NB4 (cell line): ENCODE measurements around the gene MMP28.

Source experiments
- DNase-seq: peaks from one replicate; pipeline ENCODE4 v3.0.0; 2010; ENCODE audit warnings: low read depth
- H3K4me3 ChIP-seq: one replicate; pipeline ENCODE4 v1.5.1; 2011; ENCODE audit warnings: mild to moderate bottlenecking, low read depth, low read length, moderate library complexity
- MYC ChIP-seq: IDR thresholded peaks from 2 replicates; pipeline ENCODE4 v1.6.1; 2011; ENCODE audit warnings: low read depth, low read length
- POLR2A ChIP-seq: IDR thresholded peaks from 2 replicates; pipeline ENCODE4 v1.6.1; 2011; ENCODE audit warnings: mild to moderate bottlenecking; ENCODE audit not compliant: insufficient read length; ENCODE audit errors: extremely low read depth
- TF ChIP-seq, protein P1 (sequence below): IDR thresholded peaks from 2 replicates; pipeline ENCODE4 v1.6.1; 2011; ENCODE audit warnings: low read depth, low read length
- TF ChIP-seq, protein P2 (sequence below): IDR thresholded peaks from one replicate; pipeline ENCODE4 v1.5.1; 2012; ENCODE audit warnings: low read depth, low read length

Gene MMP28

DNA sequence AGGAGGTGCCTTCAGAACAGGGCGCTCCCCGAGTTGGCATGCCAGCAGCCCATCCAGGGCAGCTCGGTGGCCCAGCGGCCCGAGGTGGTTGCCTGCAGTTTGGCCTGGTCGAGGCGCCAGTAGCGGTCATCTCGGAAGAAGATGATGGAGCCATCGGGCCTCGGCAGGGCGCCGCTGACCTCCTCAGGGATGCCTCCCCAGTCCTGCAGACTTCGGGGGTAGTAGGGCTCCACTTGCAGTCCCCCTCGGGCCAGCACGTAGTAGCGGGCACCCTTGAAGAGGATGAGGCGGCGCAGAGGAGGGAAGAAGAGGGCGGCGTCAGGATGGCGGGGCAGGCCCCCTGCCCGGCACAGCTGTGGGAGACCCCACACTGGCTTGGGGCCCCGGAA lies 29.0 kb downstream of the MMP28 start:
- H3K4me3 ChIP-seq: no peak overlapping the region
- no peak for DNase-seq
- no peak for TF ChIP-seq POLR2A
- TF ChIP-seq, protein P1, sequence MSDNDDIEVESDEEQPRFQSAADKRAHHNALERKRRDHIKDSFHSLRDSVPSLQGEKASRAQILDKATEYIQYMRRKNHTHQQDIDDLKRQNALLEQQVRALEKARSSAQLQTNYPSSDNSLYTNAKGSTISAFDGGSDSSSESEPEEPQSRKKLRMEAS: no peak
- TF ChIP-seq MYC: no peak
- TF ChIP-seq, protein P2, sequence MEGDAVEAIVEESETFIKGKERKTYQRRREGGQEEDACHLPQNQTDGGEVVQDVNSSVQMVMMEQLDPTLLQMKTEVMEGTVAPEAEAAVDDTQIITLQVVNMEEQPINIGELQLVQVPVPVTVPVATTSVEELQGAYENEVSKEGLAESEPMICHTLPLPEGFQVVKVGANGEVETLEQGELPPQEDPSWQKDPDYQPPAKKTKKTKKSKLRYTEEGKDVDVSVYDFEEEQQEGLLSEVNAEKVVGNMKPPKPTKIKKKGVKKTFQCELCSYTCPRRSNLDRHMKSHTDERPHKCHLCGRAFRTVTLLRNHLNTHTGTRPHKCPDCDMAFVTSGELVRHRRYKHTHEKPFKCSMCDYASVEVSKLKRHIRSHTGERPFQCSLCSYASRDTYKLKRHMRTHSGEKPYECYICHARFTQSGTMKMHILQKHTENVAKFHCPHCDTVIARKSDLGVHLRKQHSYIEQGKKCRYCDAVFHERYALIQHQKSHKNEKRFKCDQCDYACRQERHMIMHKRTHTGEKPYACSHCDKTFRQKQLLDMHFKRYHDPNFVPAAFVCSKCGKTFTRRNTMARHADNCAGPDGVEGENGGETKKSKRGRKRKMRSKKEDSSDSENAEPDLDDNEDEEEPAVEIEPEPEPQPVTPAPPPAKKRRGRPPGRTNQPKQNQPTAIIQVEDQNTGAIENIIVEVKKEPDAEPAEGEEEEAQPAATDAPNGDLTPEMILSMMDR: no peak

DNA sequence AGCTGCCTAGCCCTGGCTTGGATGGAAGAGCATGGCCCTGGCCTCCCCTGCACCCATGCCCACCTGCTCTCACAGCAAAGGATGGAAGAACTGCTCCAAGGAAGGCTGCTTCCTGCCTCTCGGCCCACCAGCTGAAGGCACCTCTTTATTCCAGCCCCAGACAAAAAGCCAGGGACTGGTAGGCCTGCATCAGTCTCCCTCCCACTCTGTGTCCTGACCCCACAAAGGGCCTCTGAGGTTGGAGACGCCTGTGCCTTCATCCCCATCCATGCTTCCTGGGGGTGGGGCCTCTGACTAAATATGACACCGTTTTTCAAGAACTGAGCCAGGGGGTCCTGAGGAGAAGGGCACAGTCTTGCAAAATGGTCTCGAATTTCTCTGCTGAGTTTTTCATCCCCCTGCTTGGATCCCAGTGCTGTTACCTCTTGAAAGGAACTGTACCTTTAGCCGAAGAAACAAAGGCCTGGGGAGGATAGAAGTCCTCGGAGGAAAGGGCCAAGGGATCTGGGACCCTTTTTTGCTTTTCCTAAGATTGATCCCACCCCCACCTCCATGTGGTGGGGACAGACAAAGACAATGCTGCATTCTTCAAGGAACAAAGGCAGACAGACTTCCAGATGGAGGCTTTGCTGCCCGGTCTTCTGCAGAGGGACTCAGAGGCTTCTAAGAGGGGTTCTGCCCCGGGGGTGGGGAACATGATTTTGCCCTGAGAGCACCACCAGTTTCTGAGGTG lies 29.5 kb downstream of the MMP28 start:
- TF ChIP-seq, protein P2: no peak
- TF ChIP-seq, protein P1: no peak
- TF ChIP-seq POLR2A: no peak
- no peak for TF ChIP-seq MYC
- no peak for DNase-seq
- no peak overlapping the region for H3K4me3 ChIP-seq

DNA sequence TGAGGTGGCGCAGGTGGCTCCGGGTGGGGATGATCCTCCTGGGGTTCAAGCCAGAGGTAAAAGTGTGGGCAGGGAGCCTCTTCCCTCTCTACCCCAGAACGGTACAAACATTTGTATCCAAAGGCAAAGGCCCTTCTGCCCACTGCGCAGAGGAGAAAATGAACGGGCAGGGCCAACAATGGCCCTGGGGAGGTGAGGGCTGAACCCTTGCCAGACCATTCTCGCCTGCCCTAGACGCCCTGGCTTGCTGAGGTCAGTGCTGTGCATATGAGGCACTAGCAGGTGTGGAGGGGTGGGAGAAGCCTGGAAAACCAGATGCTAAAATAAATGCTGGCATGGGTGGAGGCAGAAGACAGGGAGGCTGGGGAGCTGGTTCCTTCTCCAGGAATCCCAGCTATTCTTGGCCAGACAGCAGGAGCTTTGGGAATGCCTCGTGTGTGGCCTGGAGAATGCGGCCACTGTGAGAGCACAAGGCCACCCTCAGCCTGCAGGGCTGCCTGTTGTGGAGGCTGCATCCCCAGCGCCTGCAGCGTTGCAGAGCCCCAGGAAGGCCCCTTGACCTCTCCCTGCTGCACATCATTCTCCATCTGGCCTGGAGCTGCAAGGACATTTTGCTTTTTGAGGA lies 30.2 kb downstream of the MMP28 start:
- no peak for DNase-seq
- TF ChIP-seq, protein P1: no peak
- H3K4me3 ChIP-seq: peak overlapping the region; percentile 56

DNA sequence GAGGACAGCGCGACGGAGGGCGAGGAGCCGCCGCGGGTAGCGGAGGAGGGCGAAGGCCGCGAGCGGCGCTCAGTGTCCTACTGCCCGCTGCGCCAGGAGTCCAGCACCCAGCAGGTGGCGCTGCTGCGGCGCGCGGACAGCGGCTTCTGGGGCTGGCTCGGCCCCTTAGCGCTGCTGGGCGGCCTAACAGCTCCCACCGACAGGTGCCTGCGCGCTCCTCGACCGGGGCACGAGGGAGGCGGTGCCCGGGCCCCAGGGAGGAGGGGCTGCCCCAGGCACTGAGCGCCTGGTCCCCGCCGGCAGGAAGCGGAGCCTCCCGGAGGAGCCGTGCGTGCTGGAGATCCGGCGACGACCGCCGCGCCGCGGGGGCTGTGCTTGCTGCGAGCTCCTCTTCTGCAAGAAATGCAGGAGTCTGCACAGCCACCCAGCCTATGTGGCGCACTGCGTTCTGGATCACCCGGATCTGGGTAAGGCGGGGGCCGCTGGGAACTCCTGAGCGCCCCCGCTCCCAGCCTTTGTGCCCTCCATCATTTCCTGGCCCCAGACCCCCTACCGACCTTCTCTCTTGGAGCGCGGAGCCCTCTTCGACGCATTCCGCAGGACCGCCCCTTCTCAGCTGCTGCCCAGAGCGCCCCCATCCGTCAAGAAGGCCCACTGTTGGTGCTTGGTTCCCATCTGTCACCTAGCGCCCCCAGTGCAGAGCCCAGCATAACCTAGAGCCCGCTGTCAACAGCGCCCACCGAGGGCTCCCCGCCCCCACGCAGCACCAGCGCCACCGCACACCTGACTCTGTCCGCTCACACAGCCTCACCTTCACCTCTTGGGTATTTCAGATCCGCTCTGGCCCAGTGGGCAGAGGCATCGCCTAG lies 31.1 kb downstream of the MMP28 start:
- DNase-seq: peak; percentile 97
- peak; percentile 30 for TF ChIP-seq POLR2A
- TF ChIP-seq, protein P2: peak; percentile 88
- peak; percentile 78 for TF ChIP-seq MYC
- TF ChIP-seq, protein P1: peak; percentile 72
- H3K4me3 ChIP-seq: peak overlapping the region; percentile 56

DNA sequence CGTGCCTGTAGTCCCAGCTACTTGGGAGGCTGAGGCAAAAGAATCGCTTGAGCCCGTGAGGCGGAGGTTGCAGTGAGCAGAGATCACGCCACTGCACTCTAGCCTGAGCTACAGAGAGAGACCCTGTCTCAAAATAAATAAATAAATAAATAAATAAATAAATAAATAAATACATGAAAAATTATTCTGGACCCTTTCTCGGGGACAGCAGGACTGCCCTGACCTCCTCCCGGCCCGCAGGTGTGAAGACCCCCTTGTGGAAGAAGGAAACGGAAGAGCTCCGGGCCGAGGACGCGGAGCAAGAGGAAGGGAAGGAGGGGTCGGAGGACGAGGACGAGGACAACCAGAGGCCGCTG lies 31.7 kb downstream of the MMP28 start:
- no peak for DNase-seq
- TF ChIP-seq POLR2A: no peak
- H3K4me3 ChIP-seq: peak overlapping the region; percentile 13

DNA sequence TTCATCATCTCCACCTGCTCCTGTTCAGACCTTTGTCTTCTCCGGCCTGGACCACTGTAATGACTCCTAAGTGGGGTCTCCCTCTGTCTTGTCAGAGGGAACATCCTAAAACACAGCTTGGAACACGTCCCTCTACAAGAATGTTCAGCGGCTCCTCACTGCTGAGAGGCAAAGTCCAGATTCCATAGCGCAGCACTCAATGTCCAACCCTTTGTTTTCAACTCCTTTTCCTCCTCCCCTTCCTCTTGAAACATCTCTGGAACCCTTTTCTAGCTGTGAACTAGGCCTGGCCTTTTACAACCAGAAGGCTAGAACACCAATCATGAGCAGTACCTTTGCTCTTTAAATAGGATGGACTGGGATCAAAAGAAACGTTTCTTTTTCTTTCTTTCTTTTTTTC lies 33.8 kb downstream of the MMP28 start:
- TF ChIP-seq, protein P1: no peak
- TF ChIP-seq, protein P2: no peak
- TF ChIP-seq POLR2A: no peak
- TF ChIP-seq MYC: no peak
- H3K4me3 ChIP-seq: no peak overlapping the region
- no peak for DNase-seq

DNA sequence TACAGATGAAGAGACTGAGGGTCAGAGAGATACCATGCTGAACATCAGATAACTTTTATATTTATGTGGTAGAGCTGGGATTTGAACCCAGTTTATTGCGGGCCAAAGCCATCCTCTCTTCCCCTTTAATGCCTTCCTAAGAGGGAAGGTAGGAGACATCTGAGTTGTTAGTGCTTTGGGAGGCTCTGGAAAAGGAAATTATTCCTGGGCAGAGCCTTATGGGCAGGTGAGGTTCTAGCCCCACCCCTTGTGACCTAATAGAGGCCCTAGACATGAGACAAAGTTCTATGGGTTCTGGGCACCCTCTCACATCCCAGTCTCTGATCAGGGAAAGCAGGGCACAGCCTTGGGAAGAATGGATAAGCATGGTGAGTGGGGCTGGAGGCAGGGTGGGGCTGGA lies 34.9 kb downstream of the MMP28 start, which contains the start of gene C17orf50:
Gene C17orf50, plus strand, starts transcription at position 301 of the 400 bp plus-strand sequence. Its CDS starts 55 bp downstream, at position 356.
- no peak for DNase-seq
- TF ChIP-seq MYC (no peak), POLR2A (no peak)
- TF ChIP-seq, protein P1: no peak
- TF ChIP-seq, protein P2: no peak

More for the DNA sequence above, 34.9 kb downstream of the MMP28 start, which contains the start of gene C17orf50:
- no peak within 1 kb of the TSS for H3K4me3 ChIP-seq
